GM12874 (cell line): ENCODE results near the gene MDM4.

ENCODE experiments used
- CTCF ChIP-seq: IDR thresholded peaks from 2 replicates; pipeline ENCODE4 v1.5.1; 2011; ENCODE audit warnings: low read depth, mild to moderate bottlenecking, control low read depth, low read length, moderate library complexity; ENCODE audit not compliant: insufficient read depth

The MDM4 gene

GRCh38 chr1:204602871-204603542 lies 86.8 kb downstream of the MDM4 start:
- TF ChIP-seq CTCF: no peak

GRCh38 chr1:204605791-204606190 lies 89.6 kb downstream of the MDM4 start:
- no peak for TF ChIP-seq CTCF
